GM21390 (cell line): ENCODE data around the gene PAPSS1.

Experiments
- ATAC-seq: cut with Tn5 transposase; IDR thresholded peaks from one replicate; pipeline ENCODE4 v1.9.1; 2021; ENCODE audit not compliant: unreplicated experiment

Gene PAPSS1

GRCh38 chr4:107570952-107571351, 149.1 kb downstream of the PAPSS1 start:
- no peak for ATAC-seq

GRCh38 chr4:107564326-107564725, 155.7 kb downstream of the PAPSS1 start:
- ATAC-seq = no peak
